Measurements from ENCODE around the gene DENND2A. TPM values are rescaled to one million over a fixed set of nuclear protein-coding genes. Genes with fewer than 3 reads are reported as not detected.

DENND2A gene
- total and polyA plus RNA-seq, 5 donors = 8.7 to 16.6 (median 12.1) TPM

DNA sequence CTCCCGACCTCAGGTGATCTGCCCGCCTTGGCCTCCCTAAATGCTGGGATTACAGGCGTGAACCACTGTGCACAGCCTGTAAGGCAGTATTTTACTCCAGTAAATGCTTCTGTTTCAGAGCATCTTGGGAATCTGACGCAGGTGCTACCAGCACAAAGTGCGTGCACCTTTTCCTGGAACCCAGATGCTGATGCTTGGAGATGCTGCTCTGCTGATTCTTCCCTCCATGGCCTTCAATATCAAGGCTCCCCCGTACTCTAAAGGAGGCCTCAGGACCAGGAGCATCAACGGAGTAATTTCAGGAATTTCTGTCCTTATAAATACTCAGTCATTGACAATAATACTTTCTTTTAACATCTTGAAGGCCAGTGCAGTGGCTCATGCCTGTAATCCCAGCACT lies 23.5 kb downstream of the DENND2A start:
- H3K9me3 ChIP-seq (ENCODE audit: control insufficient read depth, low read length) = no peaks in the 10 kb centered on the region
- intact Hi-C loops (cut with DNase I) = no loop called here
- no peaks in the 10 kb centered on the region for H3K27me3 ChIP-seq (ENCODE audit: control insufficient read depth, insufficient read depth)
- H3K4me1 ChIP-seq (ENCODE audit: control insufficient read depth, insufficient read depth, low read length) = peaks cover 3% of the 10 kb centered on the region
- WGBS = 92% methylated on average over 7 of the region's 7 CpGs
- no peak for ATAC-seq
- H3K27ac ChIP-seq (ENCODE audit: low read length) = no peak overlapping the region
- H3K4me3 ChIP-seq (ENCODE audit: low read length) = no peak overlapping the region
- no peak for DNase-seq

DNA sequence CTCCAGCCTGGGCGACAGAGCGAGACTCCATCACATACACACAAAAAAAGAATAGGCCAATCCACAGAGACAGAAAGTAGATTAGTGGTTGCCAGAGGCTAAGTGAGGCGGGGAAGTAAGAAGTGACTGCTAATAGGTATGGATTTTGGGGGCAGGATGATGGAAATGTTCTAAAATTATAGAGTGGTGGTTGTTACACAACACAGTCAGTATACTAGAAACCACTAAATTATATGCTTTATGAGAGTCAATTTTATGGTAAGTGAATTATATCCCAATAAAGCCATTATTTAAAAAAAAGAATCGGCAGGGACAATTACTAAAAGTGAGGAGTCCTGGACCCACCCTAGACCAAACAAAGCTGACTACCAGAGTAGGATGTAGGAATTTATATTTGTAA lies 24.3 kb downstream of the DENND2A start:
- DNase-seq = no peak
- Histone ChIP-seq H3K9me3 (ENCODE audit: control insufficient read depth, low read length) (no peaks in the 10 kb centered on the region), H3K27me3 (ENCODE audit: control insufficient read depth, insufficient read depth) (no peaks in the 10 kb centered on the region), H3K4me3 (ENCODE audit: low read length) (no peak overlapping the region), H3K27ac (ENCODE audit: low read length) (no peak overlapping the region), H3K4me1 (ENCODE audit: control insufficient read depth, insufficient read depth, low read length) (peaks cover 3% of the 10 kb centered on the region)
- ATAC-seq = no peak
- 88% methylated on average over 4 of the region's 4 CpGs for WGBS
- intact Hi-C loops (cut with DNase I) = no loop called here

DNA sequence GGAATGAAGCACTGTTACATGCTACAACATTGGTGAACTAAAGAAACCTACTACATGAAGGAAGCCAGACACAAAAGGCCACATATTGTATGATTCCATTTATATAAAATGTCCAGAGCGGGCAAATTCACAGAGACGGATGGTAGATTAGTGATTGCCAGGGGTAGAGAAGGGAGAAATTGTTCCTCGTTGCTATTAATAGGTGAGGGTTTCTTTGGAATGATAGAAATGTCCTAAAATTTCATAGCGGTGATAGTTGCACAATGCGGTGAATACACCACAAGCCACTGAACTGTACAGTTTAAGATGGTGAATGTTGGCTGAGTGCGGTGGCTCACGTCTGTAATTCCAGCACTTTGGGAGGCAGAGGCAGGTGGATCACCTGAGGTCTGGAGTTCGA lies 29.0 kb downstream of the DENND2A start:
- WGBS = 86% methylated on average over 8 of the region's 8 CpGs
- intact Hi-C loops (cut with DNase I) = no loop called here
- no peak for DNase-seq
- no peak for ATAC-seq
- Histone ChIP-seq H3K4me1 (ENCODE audit: control insufficient read depth, insufficient read depth, low read length) (peaks cover 14% of the 10 kb centered on the region), H3K9me3 (ENCODE audit: control insufficient read depth, low read length) (no peaks in the 10 kb centered on the region), H3K27ac (ENCODE audit: low read length) (no peak overlapping the region), H3K27me3 (ENCODE audit: control insufficient read depth, insufficient read depth) (no peaks in the 10 kb centered on the region), H3K4me3 (ENCODE audit: low read length) (no peak overlapping the region)

DNA sequence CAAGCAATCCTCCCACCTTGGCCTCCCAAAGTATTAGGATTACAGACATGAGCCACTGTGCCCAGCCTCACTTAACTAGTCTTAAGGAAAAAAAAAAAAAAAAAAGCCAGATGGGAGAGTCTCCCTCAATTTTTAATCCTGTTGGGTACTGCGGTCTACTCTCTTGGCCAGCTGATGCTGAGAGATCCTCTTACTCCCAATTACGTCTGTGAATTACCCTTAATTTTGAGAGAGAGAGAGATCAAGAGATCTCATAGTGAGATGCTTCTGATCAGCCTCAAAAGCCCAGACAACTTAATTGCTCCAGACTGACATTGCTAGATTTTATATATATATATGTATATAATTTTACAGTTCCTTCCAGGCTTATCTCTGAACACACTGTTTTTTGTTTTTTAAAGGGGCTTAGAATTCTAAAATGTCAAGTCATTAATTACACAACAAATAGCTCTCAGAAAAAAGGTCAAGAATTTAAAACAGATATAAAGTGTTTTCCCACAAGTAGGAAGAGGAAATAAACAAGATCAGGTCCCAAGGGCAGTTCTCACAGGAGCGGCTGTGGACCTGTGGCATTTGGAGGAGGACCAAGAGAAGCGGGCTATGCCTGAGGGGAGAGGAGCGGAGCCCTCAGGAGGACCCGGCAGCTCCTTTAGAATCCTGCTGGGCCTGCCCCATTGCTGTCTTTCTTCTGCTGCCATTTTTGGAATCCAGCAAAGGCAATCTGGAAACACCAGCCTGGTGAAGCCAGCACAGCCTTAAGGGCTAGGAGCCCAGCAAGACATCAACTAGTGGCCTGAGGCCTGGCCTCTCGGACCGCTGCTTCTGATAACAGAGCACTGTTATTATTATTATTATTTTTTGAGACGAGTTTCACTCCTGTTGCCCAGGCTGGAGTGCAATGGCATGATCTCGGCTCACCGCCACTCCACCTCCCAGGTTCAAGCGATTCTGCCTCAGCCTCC lies 30.1 kb downstream of the DENND2A start:
- intact Hi-C loops (cut with DNase I) = no loop called here
- no peak overlapping the region for H3K4me3 ChIP-seq (ENCODE audit: low read length)
- ATAC-seq (peak; percentile 9 to 25), DNase-seq (peak in 1 of 3 donors; percentile 70)
- 58% methylated on average over 12 of the region's 12 CpGs for WGBS
- no peaks in the 10 kb centered on the region for H3K9me3 ChIP-seq (ENCODE audit: control insufficient read depth, low read length)
- peaks cover 14% of the 10 kb centered on the region for H3K4me1 ChIP-seq (ENCODE audit: control insufficient read depth, insufficient read depth, low read length)
- H3K27me3 ChIP-seq (ENCODE audit: control insufficient read depth, insufficient read depth) = no peaks in the 10 kb centered on the region
- H3K27ac ChIP-seq (ENCODE audit: low read length) = peak overlapping the region; percentile 64

DNA sequence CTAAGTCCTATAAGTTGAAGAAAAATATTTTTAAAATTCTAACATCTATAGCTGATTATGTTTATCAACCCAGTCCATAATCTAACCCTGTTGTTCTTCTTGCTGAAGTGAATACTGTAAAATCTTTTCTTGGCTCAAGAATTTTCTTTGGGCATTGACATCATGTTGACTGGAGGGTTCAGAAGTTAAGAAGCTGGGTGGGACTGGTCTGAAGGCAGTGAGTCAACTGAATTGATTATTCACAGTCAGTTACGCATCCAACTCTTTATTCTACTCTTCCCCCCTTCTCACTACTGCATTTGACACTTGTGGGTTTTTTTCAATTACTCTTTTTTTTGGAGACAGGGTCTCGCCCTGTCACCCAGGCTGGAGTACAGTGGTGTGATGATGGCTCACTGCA lies 31.0 kb downstream of the DENND2A start:
- no peaks in the 10 kb centered on the region for H3K27me3 ChIP-seq (ENCODE audit: control insufficient read depth, insufficient read depth)
- peaks cover 12% of the 10 kb centered on the region for H3K4me1 ChIP-seq (ENCODE audit: control insufficient read depth, insufficient read depth, low read length)
- intact Hi-C loops (cut with DNase I) = no loop called here
- WGBS = 82% methylated on average over 2 of the region's 2 CpGs
- ATAC-seq (no peak), DNase-seq (no peak)
- peak overlapping the region; percentile 37 for H3K27ac ChIP-seq (ENCODE audit: low read length)
- no peaks in the 10 kb centered on the region for H3K9me3 ChIP-seq (ENCODE audit: control insufficient read depth, low read length)
- H3K4me3 ChIP-seq (ENCODE audit: low read length) = no peak overlapping the region

DNA sequence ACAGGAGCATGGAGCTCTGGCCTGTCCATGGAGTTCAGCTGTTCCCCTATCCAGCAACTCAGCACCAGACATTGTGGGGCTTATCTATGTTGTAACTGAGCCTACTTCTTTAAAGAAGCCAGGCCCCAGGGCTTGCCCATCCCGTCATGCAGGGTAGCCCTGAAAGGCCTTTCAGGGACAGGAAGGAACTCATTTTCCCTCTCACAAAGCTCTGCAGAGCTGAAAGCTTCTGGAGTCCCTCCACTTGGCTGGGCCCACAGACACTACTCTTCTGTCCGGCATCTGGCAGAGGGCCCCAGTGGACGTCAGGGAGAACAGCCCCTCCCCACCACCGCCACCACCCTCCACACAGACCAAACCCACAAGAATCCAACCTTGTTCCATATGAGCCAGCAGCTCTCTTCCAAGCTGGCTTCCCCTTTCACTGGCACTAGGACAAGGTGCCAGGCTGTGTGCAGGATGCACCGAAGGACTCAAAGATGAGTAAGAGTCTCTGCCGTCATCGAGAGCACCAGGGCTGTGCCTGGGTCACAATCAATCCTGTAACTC lies 33.1 kb downstream of the DENND2A start:
- ATAC-seq = peak; percentile 92 to 93
- H3K9me3 ChIP-seq (ENCODE audit: control insufficient read depth, low read length) = no peaks in the 10 kb centered on the region
- H3K4me1 ChIP-seq (ENCODE audit: control insufficient read depth, insufficient read depth, low read length) = peaks cover 11% of the 10 kb centered on the region
- H3K27ac ChIP-seq (ENCODE audit: low read length) = peak overlapping the region; percentile 72
- no peak overlapping the region for H3K4me3 ChIP-seq (ENCODE audit: low read length)
- peak; percentile 91 to 96 (median 95) for DNase-seq
- H3K27me3 ChIP-seq (ENCODE audit: control insufficient read depth, insufficient read depth) = no peaks in the 10 kb centered on the region
- WGBS = 16% methylated on average over 7 of the region's 7 CpGs
- intact Hi-C loops (cut with DNase I) = no loop called here

DNA sequence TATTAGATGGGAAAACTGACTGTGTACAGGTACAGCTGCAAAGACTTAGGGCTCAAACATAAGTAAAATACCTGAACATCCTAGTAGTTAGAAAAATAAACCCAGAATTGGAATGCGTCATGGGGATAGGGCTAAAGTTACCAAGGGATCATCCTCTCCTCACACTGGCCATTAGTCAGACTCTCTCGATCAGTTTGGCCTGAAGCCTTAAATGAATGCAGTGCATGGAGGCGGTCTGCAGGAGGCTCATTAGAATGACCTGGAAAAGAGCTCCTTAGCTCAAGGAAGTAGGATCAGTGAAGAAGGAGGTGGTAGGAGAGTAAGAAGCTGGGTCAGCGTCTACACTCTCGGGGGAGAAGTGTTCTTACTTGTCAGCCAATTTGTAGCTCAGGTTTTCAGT lies 35.3 kb downstream of the DENND2A start:
- H3K4me3 ChIP-seq (ENCODE audit: low read length) = no peak overlapping the region

DNA sequence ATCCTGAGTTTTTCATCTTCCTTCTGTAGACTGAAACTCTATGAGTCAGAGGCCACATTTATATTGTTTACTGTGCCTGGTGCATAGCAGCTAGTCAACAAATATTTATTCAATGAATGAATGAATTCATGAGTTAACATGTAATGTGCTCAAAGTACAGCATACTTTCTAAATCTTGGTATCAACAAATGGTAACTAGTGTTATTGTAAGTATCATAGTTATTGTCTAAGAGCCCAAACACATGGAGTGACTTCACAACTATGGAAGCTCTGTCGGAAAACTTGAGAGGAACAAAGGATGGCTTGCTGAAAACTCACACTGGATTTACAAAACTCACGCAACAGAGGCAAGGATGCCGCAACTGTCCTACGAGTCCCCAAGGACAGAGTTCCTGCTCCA lies 35.9 kb downstream of the DENND2A start:
- Histone ChIP-seq H3K4me3 (ENCODE audit: low read length) (no peak overlapping the region), H3K9me3 (ENCODE audit: control insufficient read depth, low read length) (no peaks in the 10 kb centered on the region), H3K27me3 (ENCODE audit: control insufficient read depth, insufficient read depth) (no peaks in the 10 kb centered on the region), H3K4me1 (ENCODE audit: control insufficient read depth, insufficient read depth, low read length) (peaks cover 9% of the 10 kb centered on the region), H3K27ac (ENCODE audit: low read length) (no peak overlapping the region)
- no peak for DNase-seq
- intact Hi-C loops (cut with DNase I) = no loop called here
- ATAC-seq = no peak
- 79% methylated on average over 4 of the region's 4 CpGs for WGBS

More for the DNA sequence above, 35.3 kb downstream of the DENND2A start:
- ATAC-seq (no peak), DNase-seq (no peak)
- Histone ChIP-seq H3K27me3 (ENCODE audit: control insufficient read depth, insufficient read depth) (no peaks in the 10 kb centered on the region), H3K27ac (ENCODE audit: low read length) (no peak overlapping the region), H3K4me1 (ENCODE audit: control insufficient read depth, insufficient read depth, low read length) (peaks cover 9% of the 10 kb centered on the region), H3K9me3 (ENCODE audit: control insufficient read depth, low read length) (no peaks in the 10 kb centered on the region)
- WGBS = 75% methylated on average over 5 of the region's 5 CpGs
- intact Hi-C loops (cut with DNase I) = no loop called here

DNA sequence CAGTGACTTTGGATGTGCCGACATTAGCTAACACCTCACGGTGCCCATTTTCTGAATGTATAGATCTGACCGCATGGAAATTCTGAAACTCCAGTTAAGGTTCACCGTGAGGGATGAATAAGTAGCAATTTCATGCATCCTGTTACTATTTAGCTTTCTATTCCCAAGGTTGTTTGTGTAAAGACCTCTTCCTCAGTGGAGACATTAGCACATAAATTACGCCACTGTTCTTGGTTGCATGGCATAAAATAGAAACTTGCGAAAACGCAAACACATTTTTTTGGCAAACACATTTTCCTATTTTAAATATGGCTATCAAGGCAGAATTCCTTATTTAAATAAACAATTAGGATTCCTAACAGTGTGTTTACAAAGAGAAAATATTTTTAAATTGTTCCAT lies 36.5 kb downstream of the DENND2A start:
- H3K27ac ChIP-seq (ENCODE audit: low read length) = no peak overlapping the region
- H3K9me3 ChIP-seq (ENCODE audit: control insufficient read depth, low read length) = no peaks in the 10 kb centered on the region
- H3K27me3 ChIP-seq (ENCODE audit: control insufficient read depth, insufficient read depth) = no peaks in the 10 kb centered on the region
- DNase-seq (no peak), ATAC-seq (no peak)
- intact Hi-C loops (cut with DNase I) = no loop called here
- WGBS = 90% methylated on average over 7 of the region's 7 CpGs
- peaks cover 9% of the 10 kb centered on the region for H3K4me1 ChIP-seq (ENCODE audit: control insufficient read depth, insufficient read depth, low read length)
- no peak overlapping the region for H3K4me3 ChIP-seq (ENCODE audit: low read length)

DNA sequence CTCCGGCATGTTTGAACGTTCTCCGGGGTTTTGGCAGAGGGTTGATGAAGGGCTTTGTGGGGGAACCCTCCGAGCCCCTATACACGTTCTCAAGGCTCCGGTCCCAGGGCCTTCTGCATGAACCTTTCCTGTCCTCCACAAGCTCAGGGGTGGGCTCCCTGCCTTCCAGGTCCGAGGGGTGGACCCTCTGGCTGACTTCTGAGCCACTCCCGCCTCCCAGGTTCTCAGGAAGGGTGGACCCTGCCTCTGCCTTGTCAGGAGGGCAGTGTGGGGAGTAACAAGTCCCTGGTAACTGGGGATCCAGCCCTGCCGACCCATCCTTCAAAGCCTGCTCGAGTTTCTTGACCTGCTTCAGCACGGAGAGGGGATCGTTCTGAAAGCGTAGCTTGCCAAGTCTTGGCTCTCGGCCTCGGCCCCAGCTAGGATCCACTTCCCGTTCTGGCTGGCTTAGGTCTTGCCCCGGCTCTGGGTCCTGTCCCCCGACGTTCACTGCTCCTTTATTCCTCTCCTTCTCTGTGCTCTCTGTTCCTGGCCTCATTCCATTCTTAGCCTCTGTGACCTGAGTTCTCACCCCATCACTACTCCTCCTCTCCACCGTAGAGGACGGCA lies 38.9 kb downstream of the DENND2A start:
- ATAC-seq = peak; percentile 25
- no peak for DNase-seq

DNA sequence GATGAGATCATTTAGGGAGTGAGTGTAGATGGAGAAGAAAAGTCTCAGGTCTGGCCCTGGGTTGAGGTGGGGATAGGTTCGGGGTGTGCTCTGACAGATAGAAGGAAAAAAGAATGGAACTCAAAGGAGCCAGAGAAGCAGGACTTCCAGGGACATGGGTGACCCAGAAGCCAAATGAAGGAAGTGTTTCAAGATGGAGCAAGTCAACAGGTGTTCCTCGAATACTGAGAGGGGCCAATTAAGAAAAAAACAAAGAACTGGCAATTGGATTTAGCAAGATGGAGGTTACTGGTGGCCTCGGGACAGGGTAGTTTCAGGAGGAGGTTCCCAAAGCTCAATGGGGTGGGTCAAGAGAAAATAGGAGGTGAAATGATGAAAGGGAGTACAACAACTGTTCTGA lies 40.3 kb downstream of the DENND2A start:
- 91% methylated on average over 3 of the region's 3 CpGs for WGBS
- Histone ChIP-seq H3K9me3 (ENCODE audit: control insufficient read depth, low read length) (no peaks in the 10 kb centered on the region), H3K4me3 (ENCODE audit: low read length) (no peak overlapping the region), H3K27me3 (ENCODE audit: control insufficient read depth, insufficient read depth) (no peaks in the 10 kb centered on the region), H3K4me1 (ENCODE audit: control insufficient read depth, insufficient read depth, low read length) (no peaks in the 10 kb centered on the region), H3K27ac (ENCODE audit: low read length) (no peak overlapping the region)
- DNase-seq (no peak), ATAC-seq (no peak)
- intact Hi-C loops (cut with DNase I) = no loop called here

More for the DNA sequence above, 38.9 kb downstream of the DENND2A start:
- intact Hi-C loops (cut with DNase I) = no loop called here
- H3K4me3 ChIP-seq (ENCODE audit: low read length) = no peak overlapping the region
- H3K4me1 ChIP-seq (ENCODE audit: control insufficient read depth, insufficient read depth, low read length) = no peaks in the 10 kb centered on the region
- H3K27me3 ChIP-seq (ENCODE audit: control insufficient read depth, insufficient read depth) = no peaks in the 10 kb centered on the region
- 71% methylated on average over 21 of the region's 21 CpGs for WGBS
- H3K27ac ChIP-seq (ENCODE audit: low read length) = no peak overlapping the region
- H3K9me3 ChIP-seq (ENCODE audit: control insufficient read depth, low read length) = no peaks in the 10 kb centered on the region
